Glomerular endothelial cell (primary cell): Measurements from ENCODE around the gene TSPO. TPM values are rescaled to one million over a fixed set of nuclear protein-coding genes. Genes with fewer than 3 reads are reported as not detected.
"Not testable (repeated sequence)": the region's sequence is repeated elsewhere in the genome, so short reads cannot be mapped to it uniquely, and the experiment has no call there.

ENCODE experiments used
- DNase-seq: peaks from one replicate; pipeline ENCODE4 v3.0.0-alpha.2; 2011; ENCODE audit warnings: low read depth, low spot score; ENCODE audit errors: extremely low read depth
- total RNA-seq: library from RNA; depleted of rRNA; stranded (reverse); fragments of >200 nt; gene quantifications from 2 replicates; pipeline ENCODE4 v1.2.3, GENCODE V29; 2015

Gene TSPO
- total RNA-seq, result 682 and 1,000 TPM in 2 replicates

GRCh38 chr22:43151251-43152002 lies at the start of gene TSPO:
Gene TSPO (plus strand): TSS chr22:43151559. CDS start chr22:43159239, 7,680 bp downstream.
- DNase-seq, result no peak

DNA sequence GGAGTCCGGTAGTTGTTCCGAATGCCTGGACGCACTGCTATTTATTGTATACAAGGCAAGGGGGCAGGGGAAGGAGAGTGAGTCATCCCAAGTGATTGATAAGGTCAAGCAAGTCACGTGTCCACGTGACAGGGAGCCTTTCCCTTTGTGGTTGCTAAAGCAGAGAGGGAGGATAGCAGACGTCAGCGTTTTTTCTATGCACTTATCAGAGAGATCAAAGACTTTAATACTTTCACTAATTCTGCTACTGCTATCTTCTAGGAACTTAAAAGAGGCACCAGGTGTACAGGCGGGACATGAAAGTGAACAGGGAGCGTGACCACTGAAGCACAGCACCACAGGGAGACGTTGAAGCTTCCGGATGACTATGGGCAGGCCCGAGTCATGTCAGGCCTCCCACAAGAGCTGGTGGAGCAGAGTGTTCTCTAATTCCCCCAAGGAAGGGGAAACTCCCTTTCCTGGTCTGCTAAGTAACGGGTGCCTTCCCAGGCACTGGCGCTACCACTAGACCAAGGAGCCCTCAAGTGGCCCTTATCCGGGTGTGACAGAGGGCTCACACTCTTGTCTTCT lies 47.2 kb upstream of the TSPO start:
- not testable (repeated sequence) for DNase-seq

DNA sequence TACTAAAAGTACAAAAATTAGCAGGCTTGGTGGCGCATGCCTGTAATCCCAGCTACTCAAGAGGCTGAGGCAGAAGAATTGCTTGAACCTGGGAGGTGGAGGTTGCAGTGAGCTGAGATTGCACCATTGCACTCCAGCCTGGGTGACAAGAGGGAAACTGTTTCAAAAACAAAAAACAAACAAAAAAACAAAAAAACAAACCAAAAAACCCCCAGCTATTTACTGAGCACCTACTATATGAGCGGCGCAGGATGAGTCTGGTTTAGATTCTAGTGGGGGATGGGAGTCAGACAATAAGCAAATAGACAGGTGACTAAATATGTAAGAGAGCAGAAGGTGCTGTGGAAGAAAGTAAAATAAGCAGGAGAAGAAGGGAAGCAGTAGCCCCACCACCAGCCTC lies 46.4 kb upstream of the TSPO start:
- not testable (repeated sequence) for DNase-seq

GRCh38 chr22:43106302-43106701 lies 45.1 kb upstream of the TSPO start:
- no peak for DNase-seq

DNA sequence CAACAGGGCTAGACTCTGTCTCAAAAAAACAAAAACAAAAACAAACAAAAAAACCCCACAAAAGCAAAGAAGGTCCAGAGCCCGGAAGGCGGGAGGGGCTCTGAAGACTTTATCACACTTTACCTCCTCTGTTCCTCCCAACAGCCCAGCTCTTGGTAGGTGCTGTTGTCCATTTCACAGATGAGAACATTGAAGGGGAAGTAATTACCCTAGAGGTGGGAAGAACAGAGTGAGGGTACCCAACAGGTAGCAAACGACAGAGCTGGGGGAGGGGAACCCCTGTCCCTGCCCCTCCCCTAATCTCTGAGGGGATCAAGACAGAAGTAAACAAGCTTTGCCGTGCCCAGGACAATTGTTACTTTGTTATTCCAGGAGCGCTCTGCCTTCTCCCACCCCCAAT lies 41.8 kb upstream of the TSPO start:
- DNase-seq, result no peak

GRCh38 chr22:43109921-43110443 lies 41.4 kb upstream of the TSPO start:
- DNase-seq, result no peak

DNA sequence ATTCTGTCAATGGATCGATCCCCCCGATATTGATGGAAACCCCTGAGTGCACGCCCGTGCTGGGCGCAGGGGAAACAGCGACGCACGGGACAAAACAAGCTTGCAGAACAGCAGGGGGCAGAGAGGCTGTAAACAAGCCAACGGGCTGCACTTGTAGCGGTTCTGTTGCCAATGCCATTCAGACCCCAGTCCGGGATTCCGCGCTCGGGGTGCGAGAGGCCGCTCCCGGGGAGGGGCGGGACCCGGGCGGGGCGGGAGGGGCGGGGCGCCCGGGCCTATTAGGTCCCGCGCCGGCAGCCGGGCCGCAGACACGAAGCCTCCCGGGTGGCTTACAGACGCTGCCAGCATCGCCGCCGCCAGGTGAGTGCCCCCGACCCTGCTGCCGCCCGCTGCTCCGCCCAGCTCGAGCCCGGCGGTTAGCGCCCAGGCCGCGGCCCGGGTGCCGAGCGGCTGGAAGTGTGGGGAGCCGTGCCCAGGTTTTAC lies 40.9 kb upstream of the TSPO start, which contains the start of gene BIK:
BIK (plus strand) TSS at position 307 of the 483 bp plus-strand sequence. CDS start 13,273 bp downstream, outside the sequence.
- no peak for DNase-seq

- no peak for DNase-seq
Observed at GRCh38 chr22:43110927-43111623, 40.3 kb upstream of the TSPO start.

- DNase-seq, result no peak
Observed at GRCh38 chr22:43113526-43114251, 37.7 kb upstream of the TSPO start.

- DNase-seq, result no peak
Observed at GRCh38 chr22:43114958-43115357, 36.4 kb upstream of the TSPO start.

GRCh38 chr22:43116932-43117331 lies 34.4 kb upstream of the TSPO start:
- no peak for DNase-seq

DNA sequence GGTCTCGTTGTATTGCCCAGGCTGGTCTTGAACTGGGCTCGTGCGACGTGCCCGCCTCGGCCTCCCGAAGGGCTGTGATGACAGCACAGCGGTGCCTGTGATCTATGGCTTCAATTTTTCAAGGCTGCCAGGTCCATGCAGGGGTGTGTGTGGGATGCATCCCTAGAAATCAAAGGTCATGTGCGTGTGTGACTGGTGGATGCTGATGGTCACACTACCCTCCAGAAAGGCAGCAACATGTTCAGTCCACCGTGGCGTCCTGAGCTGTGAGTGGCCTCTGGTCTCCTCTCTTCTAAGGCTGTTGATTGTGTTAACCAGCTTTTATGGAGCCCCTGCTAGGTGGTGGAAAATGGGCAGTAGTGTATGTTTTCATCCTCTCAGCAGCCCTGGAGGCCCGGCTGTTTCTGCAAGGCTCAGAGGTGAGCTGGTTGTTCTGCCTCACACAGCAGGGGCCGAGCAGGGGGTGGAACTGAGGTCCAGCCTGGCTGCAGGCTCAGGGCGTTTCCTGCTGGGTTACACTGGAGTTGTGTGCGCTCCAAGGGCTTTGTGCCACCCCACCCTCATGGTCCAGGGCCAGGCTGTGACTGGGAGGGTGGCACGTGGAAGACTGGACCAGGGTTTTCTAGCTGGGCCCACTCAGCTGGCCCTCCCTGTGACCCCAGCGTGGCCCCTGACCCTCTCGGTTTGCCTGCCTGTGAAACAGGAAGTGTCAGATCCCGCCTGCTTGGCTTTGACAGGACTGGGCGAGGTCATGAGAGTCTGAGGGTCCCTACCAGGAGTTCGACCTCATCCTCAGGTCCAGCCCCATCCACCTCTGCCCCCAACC lies 33.1 kb upstream of the TSPO start:
- DNase-seq, result no peak

DNA sequence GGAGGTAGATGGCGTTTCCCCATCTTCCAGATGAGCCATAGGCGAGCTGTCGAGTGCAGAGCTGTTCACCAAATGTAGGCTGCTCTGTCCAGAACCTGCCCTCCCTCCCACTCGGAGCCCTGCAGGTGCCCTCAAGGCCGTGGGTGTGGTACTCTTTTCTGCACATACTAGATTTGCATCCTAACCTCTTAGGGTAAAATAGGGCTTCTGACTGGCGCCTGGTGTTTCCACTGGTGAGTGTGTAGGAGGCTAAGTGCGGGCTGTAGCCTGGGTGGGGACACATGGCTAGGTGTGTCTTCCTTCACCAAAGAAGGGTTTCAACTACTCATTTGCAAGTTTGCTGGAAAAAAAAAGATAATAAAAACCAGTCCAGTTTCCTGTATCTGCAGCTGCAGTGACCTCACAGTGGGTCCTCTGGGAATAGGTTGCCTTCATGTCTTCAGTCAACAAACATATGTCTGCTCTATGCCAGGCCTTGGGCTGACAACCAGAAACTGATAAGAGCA lies 32.4 kb upstream of the TSPO start:
- DNase-seq, result no peak

- no peak for DNase-seq
Observed at GRCh38 chr22:43126501-43127165, 24.7 kb upstream of the TSPO start.

- no peak for DNase-seq
Observed at GRCh38 chr22:43127166-43127908, 24.0 kb upstream of the TSPO start.

DNA sequence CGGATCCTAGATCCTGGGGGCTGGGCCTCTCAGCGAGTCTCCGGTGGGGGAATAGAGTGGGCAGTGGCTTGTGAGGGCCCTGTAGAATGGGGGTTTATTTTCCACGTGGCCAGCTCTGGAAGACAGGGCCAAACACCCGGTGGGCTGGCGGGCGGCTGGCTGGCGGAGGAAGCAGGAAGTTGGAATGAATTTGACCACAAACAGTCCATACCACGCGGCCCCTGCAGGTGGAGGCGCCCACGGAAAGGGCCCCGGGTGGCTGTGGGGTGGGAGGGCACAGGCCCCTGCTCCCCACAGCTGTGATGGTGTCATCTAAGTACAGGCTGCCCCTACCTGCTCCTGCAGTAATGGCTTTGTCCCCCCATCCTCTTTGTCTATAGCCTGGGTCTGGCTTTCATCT lies 23.2 kb upstream of the TSPO start:
- no peak for DNase-seq

GRCh38 chr22:43128928-43129424 lies 22.4 kb upstream of the TSPO start:
- DNase-seq, result no peak
